ENCODE data around the gene AASDHPPT. TPM values are rescaled to one million over a fixed set of nuclear protein-coding genes. Genes with fewer than 3 reads are reported as not detected.

The AASDHPPT gene
- polyA plus RNA-seq, 1 of the 3 experiments (the other 2 are of a cell fraction) = 19.1 TPM

DNA sequence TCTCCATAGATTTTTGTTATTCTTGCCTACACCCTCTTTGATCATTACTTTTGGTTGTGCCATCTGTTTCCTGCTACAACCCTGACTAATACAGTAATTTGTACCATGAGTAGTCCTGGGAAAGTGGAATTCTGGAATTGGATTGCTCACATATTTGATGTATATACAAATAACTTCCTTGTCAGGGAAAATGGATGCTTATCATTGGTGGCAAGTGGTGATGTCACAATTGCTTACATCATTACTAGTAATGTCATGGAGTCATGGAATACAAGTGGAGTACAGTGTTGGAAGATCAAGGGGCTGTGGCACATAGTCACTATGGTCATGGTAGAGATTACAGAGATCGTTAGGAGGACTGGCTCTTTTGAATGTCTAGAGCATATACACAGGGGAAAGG, 24.4 kb downstream of the AASDHPPT start:
- H2AFZ ChIP-seq (ENCODE audit: low read depth) = no peak overlapping the region
- whole genome bisulfite sequencing (ENCODE audit: low lambda C conversion rate) = 96% methylated on average over 1 of the region's 1 CpG
- H3K4me1 ChIP-seq (ENCODE audit: control insufficient read depth in 1 of 2, insufficient read depth in 2 of 2, low read depth in 1 of 2, low read length in 1 of 2) = no peaks in the 10 kb centered on the region
- no peak overlapping the region for H3K4me3 ChIP-seq (ENCODE audit: low read depth in 2 of 2, low read length in 1 of 2)
- H3K9ac ChIP-seq = no peak overlapping the region
- no peaks in the 10 kb centered on the region for H3K27me3 ChIP-seq (ENCODE audit: insufficient read depth)
- no peaks in the 10 kb centered on the region for H4K20me1 ChIP-seq (ENCODE audit: insufficient read depth)
- no peak overlapping the region for H3K27ac ChIP-seq (ENCODE audit: low read depth in 2 of 2, low read length in 1 of 2)
- H3K4me2 ChIP-seq = no peak overlapping the region
- peaks cover 30% of the 10 kb centered on the region in 2 experiments for H3K36me3 ChIP-seq (replicated peaks in 1 of 2; ENCODE audit: control insufficient read depth in 1 of 2, insufficient read depth in 2 of 2, low read length in 1 of 2)
- DNase-seq = no peak
- ChIA-PET CTCF (interaction anchor here (1.1 kb wide), 1 partner anchor 26 kb away, joined by 3 read pairs; no protein-coding TSS in a partner anchor), POLR2A (no interaction called here)
- no peaks in the 10 kb centered on the region for H3K9me3 ChIP-seq
- no peaks in the 10 kb centered on the region for H3K9me2 ChIP-seq
- H3K79me2 ChIP-seq (ENCODE audit: insufficient read depth) = no peaks in the 10 kb centered on the region
- TF ChIP-seq, protein P1, sequence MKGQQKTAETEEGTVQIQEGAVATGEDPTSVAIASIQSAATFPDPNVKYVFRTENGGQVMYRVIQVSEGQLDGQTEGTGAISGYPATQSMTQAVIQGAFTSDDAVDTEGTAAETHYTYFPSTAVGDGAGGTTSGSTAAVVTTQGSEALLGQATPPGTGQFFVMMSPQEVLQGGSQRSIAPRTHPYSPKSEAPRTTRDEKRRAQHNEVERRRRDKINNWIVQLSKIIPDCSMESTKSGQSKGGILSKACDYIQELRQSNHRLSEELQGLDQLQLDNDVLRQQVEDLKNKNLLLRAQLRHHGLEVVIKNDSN (IDR thresholded peaks at IDR 0.05; ENCODE audit: borderline replicate concordance, low read depth) = no peak
- H3F3A ChIP-seq (replicated peaks; ENCODE audit: insufficient read depth) = peaks cover 9% of the 10 kb centered on the region

- H3K9me3 ChIP-seq = no peaks in the 10 kb centered on the region; the same call in 1 of the 2 replicates
- no peaks in the 10 kb centered on the region for H3K27me3 ChIP-seq (ENCODE audit: insufficient read depth)
- H4K20me1 ChIP-seq (ENCODE audit: insufficient read depth) = no peaks in the 10 kb centered on the region
- ChIA-PET CTCF (interaction anchor here (1.5 kb wide), 1 partner anchor 26 kb away, joined by 3 read pairs; no protein-coding TSS in a partner anchor), POLR2A (no interaction called here)
- no peaks in the 10 kb centered on the region for H3K9me2 ChIP-seq
- H3K4me1 ChIP-seq (ENCODE audit: control insufficient read depth in 1 of 2, insufficient read depth in 2 of 2, low read depth in 1 of 2, low read length in 1 of 2) = no peaks in the 10 kb centered on the region; a peak in 1 of 4 replicates
- H3K79me2 ChIP-seq (ENCODE audit: insufficient read depth) = no peaks in the 10 kb centered on the region
- DNase-seq = no peak
- TF ChIP-seq FOXM1 (IDR thresholded peaks at IDR 0.05; ENCODE audit: low read depth) (no peak), TCF12 (IDR thresholded peaks at IDR 0.05) (no peak), POLR2AphosphoS5 (IDR thresholded peaks at IDR 0.05; ENCODE audit: low read depth, low read length) (no peak), EP300 (IDR thresholded peaks at IDR 0.05; ENCODE audit: borderline replicate concordance in 1 of 2, low read depth in 1 of 2, low read length in 1 of 2) (no peak), NRF1 (IDR thresholded peaks at IDR 0.05; ENCODE audit: low read depth, low read length) (no peak), GABPA (IDR thresholded peaks at IDR 0.05; ENCODE audit: low read depth) (no peak), ELF1 (IDR thresholded peaks at IDR 0.05) (no peak)
- TF ChIP-seq, protein P2, sequence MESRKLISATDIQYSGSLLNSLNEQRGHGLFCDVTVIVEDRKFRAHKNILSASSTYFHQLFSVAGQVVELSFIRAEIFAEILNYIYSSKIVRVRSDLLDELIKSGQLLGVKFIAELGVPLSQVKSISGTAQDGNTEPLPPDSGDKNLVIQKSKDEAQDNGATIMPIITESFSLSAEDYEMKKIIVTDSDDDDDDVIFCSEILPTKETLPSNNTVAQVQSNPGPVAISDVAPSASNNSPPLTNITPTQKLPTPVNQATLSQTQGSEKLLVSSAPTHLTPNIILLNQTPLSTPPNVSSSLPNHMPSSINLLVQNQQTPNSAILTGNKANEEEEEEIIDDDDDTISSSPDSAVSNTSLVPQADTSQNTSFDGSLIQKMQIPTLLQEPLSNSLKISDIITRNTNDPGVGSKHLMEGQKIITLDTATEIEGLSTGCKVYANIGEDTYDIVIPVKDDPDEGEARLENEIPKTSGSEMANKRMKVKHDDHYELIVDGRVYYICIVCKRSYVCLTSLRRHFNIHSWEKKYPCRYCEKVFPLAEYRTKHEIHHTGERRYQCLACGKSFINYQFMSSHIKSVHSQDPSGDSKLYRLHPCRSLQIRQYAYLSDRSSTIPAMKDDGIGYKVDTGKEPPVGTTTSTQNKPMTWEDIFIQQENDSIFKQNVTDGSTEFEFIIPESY (IDR thresholded peaks at IDR 0.05; ENCODE audit: borderline replicate concordance, low read depth) = no peak
- TF ChIP-seq, protein P3, sequence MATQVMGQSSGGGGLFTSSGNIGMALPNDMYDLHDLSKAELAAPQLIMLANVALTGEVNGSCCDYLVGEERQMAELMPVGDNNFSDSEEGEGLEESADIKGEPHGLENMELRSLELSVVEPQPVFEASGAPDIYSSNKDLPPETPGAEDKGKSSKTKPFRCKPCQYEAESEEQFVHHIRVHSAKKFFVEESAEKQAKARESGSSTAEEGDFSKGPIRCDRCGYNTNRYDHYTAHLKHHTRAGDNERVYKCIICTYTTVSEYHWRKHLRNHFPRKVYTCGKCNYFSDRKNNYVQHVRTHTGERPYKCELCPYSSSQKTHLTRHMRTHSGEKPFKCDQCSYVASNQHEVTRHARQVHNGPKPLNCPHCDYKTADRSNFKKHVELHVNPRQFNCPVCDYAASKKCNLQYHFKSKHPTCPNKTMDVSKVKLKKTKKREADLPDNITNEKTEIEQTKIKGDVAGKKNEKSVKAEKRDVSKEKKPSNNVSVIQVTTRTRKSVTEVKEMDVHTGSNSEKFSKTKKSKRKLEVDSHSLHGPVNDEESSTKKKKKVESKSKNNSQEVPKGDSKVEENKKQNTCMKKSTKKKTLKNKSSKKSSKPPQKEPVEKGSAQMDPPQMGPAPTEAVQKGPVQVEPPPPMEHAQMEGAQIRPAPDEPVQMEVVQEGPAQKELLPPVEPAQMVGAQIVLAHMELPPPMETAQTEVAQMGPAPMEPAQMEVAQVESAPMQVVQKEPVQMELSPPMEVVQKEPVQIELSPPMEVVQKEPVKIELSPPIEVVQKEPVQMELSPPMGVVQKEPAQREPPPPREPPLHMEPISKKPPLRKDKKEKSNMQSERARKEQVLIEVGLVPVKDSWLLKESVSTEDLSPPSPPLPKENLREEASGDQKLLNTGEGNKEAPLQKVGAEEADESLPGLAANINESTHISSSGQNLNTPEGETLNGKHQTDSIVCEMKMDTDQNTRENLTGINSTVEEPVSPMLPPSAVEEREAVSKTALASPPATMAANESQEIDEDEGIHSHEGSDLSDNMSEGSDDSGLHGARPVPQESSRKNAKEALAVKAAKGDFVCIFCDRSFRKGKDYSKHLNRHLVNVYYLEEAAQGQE (IDR thresholded peaks at IDR 0.05; ENCODE audit: low read depth, low read length) = no peak
- H3K4me2 ChIP-seq = no peak overlapping the region
- H3K27ac ChIP-seq (ENCODE audit: low read depth in 2 of 2, low read length in 1 of 2) = no peak overlapping the region
- H2AFZ ChIP-seq (ENCODE audit: low read depth) = no peak overlapping the region
- no peaks in the 10 kb centered on the region for H3K36me3 ChIP-seq (replicated peaks in 1 of 2; ENCODE audit: control insufficient read depth in 1 of 2, insufficient read depth in 2 of 2, low read length in 1 of 2)
- H3F3A ChIP-seq (replicated peaks; ENCODE audit: insufficient read depth) = no peaks in the 10 kb centered on the region
- whole genome bisulfite sequencing (ENCODE audit: low lambda C conversion rate) = 56% methylated on average over 6 of the region's 6 CpGs
- no peak overlapping the region for H3K4me3 ChIP-seq (ENCODE audit: low read depth in 2 of 2, low read length in 1 of 2)
- H3K9ac ChIP-seq = no peak overlapping the region
These were observed 28.5 kb downstream of the AASDHPPT start for GRCh38 chr11:106105986-106106385.
